Tibial nerve (tissue), 4 donors: ENCODE data around the gene NEURL2.

ENCODE experiments used
- CTCF ChIP-seq, 5 experiments: fragments of 200-600 bp in 3 of 5; fragments of 450-650 bp in 2 of 5; sonication (generic) in 3 of 5; IDR thresholded peaks; one replicate each; pipeline ENCODE4 v1.5.1; 2016 to 2019; ENCODE audit warnings: antibody characterized with exemption in 5 of 5, mild to moderate bottlenecking in 3 of 5, moderate library complexity in 2 of 5
- EP300 ChIP-seq, 2 donors: sonication (generic); formaldehyde crosslinking; IDR thresholded peaks; one replicate each; pipeline ENCODE4 v1.6.1; 2017; ENCODE audit warnings: antibody characterized with exemption in 2 of 2, mild to moderate bottlenecking in 1 of 2
- POLR2A ChIP-seq, 2 donors: fragments of 450-650 bp; IDR thresholded peaks; one replicate each; pipeline ENCODE4 v1.6.1; 2017; ENCODE audit warnings: antibody characterized with exemption in 2 of 2, mild to moderate bottlenecking in 2 of 2, moderate library complexity in 2 of 2

DNA sequence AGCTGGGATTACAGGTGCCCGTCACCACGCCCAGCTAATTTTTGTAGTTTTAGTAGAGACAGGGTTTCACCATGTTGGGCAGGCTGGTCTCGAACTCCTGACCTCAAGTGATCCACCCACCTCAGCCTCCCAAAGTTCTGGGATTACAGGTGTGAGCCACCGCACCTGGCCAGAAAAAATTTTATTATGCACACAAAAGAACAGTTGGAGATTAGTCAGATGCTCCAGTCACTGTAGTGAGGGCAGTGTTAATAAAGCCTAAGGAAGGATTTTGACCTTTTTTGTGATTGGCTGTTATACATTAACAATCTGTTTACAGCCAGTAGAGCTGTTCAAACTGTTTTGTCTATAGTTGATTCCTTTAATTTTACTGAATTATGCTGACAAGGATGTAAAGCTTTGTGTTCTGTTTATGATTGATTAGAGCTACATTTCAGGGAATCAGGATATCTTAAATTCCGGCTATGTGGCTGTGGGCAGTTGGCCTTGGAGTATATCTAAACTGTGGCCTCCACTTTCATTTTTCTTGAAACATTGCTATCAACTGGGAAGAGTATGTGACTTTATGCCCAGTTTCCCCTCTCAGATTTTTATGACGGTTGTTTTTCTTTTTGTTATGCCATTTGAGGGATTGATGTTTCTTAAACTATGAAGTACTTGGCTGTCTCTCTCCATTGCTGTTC is 23.7 kb downstream of the NEURL2 start:
- TF ChIP-seq CTCF (IDR thresholded peaks at IDR 0.05) (no peak), EP300 (IDR thresholded peaks at IDR 0.05) (no peak), POLR2A (IDR thresholded peaks at IDR 0.05) (no peak)
